Cerebellar nuclear complex (tissue), 1 donor: ENCODE data around the gene LHX4.

Experiments used
- DNase-seq, 2 experiments: peaks; one replicate each; lab custom pipeline; 2025; lab: John Stamatoyannopoulos, UW

Gene LHX4

GRCh38 chr1:180243517-180244221, 13.6 kb downstream of the LHX4 start:
- DNase-seq: no peak

GRCh38 chr1:180244840-180245239, 14.8 kb downstream of the LHX4 start:
- DNase-seq: no peak

- no peak for DNase-seq
Observed at GRCh38 chr1:180246579-180246978, 16.5 kb downstream of the LHX4 start.

GRCh38 chr1:180247061-180247460, 17.0 kb downstream of the LHX4 start:
- no peak for DNase-seq

- no peak for DNase-seq
Observed at GRCh38 chr1:180247580-180247979, 17.5 kb downstream of the LHX4 start.

GRCh38 chr1:180248176-180248575, 18.1 kb downstream of the LHX4 start:
- no peak for DNase-seq

GRCh38 chr1:180248731-180249681, 18.9 kb downstream of the LHX4 start:
- DNase-seq: no peak

- no peak for DNase-seq
Observed at GRCh38 chr1:180249725-180250498, 19.8 kb downstream of the LHX4 start.

GRCh38 chr1:180250499-180250770, 20.4 kb downstream of the LHX4 start:
- no peak for DNase-seq

- no peak for DNase-seq
Observed at GRCh38 chr1:180250883-180251509, 20.9 kb downstream of the LHX4 start.

- no peak for DNase-seq
Observed at GRCh38 chr1:180251526-180252305, 21.7 kb downstream of the LHX4 start.

- no peak for DNase-seq
Observed at GRCh38 chr1:180252638-180253536, 22.8 kb downstream of the LHX4 start.

GRCh38 chr1:180253585-180254495, 23.8 kb downstream of the LHX4 start:
- DNase-seq: no peak

- DNase-seq: no peak
Observed at GRCh38 chr1:180254496-180254819, 24.4 kb downstream of the LHX4 start.

GRCh38 chr1:180254854-180255253, 24.8 kb downstream of the LHX4 start:
- DNase-seq: no peak

GRCh38 chr1:180255536-180256340, 25.7 kb downstream of the LHX4 start:
- no peak for DNase-seq

GRCh38 chr1:180256341-180257027, 26.4 kb downstream of the LHX4 start:
- no peak for DNase-seq

- no peak for DNase-seq
Observed at GRCh38 chr1:180257028-180257386, 26.9 kb downstream of the LHX4 start.
